ENCODE measurements around the gene ALDH1L1.

DNA sequence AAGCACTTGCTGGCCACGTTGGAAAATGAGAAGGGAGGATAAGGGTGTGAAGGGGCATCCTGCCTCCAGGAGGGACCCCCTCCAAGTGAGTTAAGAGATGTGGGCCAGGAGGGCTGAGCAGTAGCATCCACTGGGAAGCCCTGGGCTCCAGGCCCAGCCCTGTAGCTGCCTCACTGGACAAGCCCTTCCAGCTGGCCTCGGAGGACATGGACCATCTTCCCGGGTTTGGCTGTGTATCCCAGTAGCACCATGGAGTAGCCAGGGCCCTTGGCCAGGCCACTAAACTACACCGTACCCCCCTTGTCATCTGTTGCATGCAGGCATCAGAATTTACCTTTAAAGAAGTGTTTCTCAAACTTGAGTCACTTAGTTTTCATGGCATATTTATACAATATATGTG, 29.4 kb upstream of the ALDH1L1 start:
- TF ChIP-seq EP300 (IDR thresholded peaks at IDR 0.05) (no peak), CTCF (IDR thresholded peaks at IDR 0.05) (no peak)

All from stomach (tissue), 4 donors.